Posterior cingulate gyrus (tissue), 11 donors: ENCODE data around the gene CIB1.
A peak's percentile ranks its signal among the peaks of the same experiment; 100 is the strongest.

Source experiments
- DNase-seq, 10 donors: peaks; one replicate each; pipeline versions ENCODE4 v3.0.0 to v3.0.0-alpha.2; 2020 to 2021; ENCODE audit warnings: mixed read lengths in 3 of 10
- intact Hi-C: fragments of 100-400 bp; cut with DNase I; formaldehyde crosslinking; loops from one replicate; pipeline ENCODE4 v1.15.1; 2023

Gene CIB1

GRCh38 chr15:90221246-90221900 is 12.4 kb downstream of the CIB1 start:
- peak; percentile 64 to 97 (median 75) for DNase-seq
- intact Hi-C loops, result no loop called here

GRCh38 chr15:90219421-90220141 is 14.2 kb downstream of the CIB1 start:
- peak in 4 of 10 donors; percentile 30 to 86 (median 84) for DNase-seq
- intact Hi-C loops, result no loop called here

GRCh38 chr15:90217671-90218394 is 15.9 kb downstream of the CIB1 start:
- DNase-seq, result peak in 1 of 10 donors; percentile 53
- intact Hi-C loops, result no loop called here

GRCh38 chr15:90214553-90215196 is 19.1 kb downstream of the CIB1 start:
- DNase-seq, result peak in 1 of 10 donors; percentile 32

GRCh38 chr15:90213818-90214204 is 19.9 kb downstream of the CIB1 start:
- peak in 1 of 10 donors; percentile 64 for DNase-seq
- intact Hi-C loops, result no loop called here

More at GRCh38 chr15:90214553-90215196, 19.1 kb downstream of the CIB1 start:
- intact Hi-C loops, result no loop called here

- intact Hi-C loops, result no loop called here
- peak in 1 of 10 donors; percentile 49 for DNase-seq
Observed at GRCh38 chr15:90213122-90213817, 20.5 kb downstream of the CIB1 start.

- peak in 1 of 10 donors; percentile 85 for DNase-seq
- intact Hi-C loops, result no loop called here
Observed at GRCh38 chr15:90212221-90213098, 21.3 kb downstream of the CIB1 start.

- DNase-seq, result peak in 1 of 10 donors; percentile 76
- intact Hi-C loops, result no loop called here
Observed at GRCh38 chr15:90211440-90212143, 22.1 kb downstream of the CIB1 start.

- intact Hi-C loops, result no loop called here
- DNase-seq, result peak in 1 of 10 donors; percentile 62
Observed at GRCh38 chr15:90211009-90211408, 22.7 kb downstream of the CIB1 start.

GRCh38 chr15:90210593-90210992 is 23.1 kb downstream of the CIB1 start:
- intact Hi-C loops, result no loop called here
- peak in 2 of 10 donors; percentile 84 to 85 for DNase-seq

- peak in 1 of 10 donors; percentile 30 for DNase-seq
- intact Hi-C loops, result loop anchor here (5.0 kb wide), 1 partner anchor 47 kb away; no protein-coding TSS in a partner anchor
Observed at GRCh38 chr15:90209591-90209990, 24.1 kb downstream of the CIB1 start.

- intact Hi-C loops, result loop anchor here (5.0 kb wide), 1 partner anchor 46 kb away; no protein-coding TSS in a partner anchor
- peak in 1 of 10 donors; percentile 9 for DNase-seq
Observed at GRCh38 chr15:90208356-90208755, 25.4 kb downstream of the CIB1 start.

- peak in 1 of 10 donors; percentile 43 for DNase-seq
- intact Hi-C loops, result loop anchor here (5.0 kb wide), 1 partner anchor 45 kb away; no protein-coding TSS in a partner anchor
Observed at GRCh38 chr15:90207252-90207651, 26.5 kb downstream of the CIB1 start.

- intact Hi-C loops, result loop anchor here (5.0 kb wide), 1 partner anchor 44 kb away; no protein-coding TSS in a partner anchor
- DNase-seq, result peak in 1 of 10 donors; percentile 76
Observed at GRCh38 chr15:90205886-90206285, 27.9 kb downstream of the CIB1 start.

GRCh38 chr15:90205050-90205848 is 28.5 kb downstream of the CIB1 start:
- intact Hi-C loops, result loop anchor here (5.0 kb wide), 1 partner anchor 43 kb away; no protein-coding TSS in a partner anchor
- DNase-seq, result peak in 3 of 10 donors; percentile 41 to 75 (median 60)

GRCh38 chr15:90203922-90204321 is 29.8 kb downstream of the CIB1 start:
- intact Hi-C loops, result no loop called here

GRCh38 chr15:90203473-90203872 is 30.3 kb downstream of the CIB1 start:
- peak in 2 of 10 donors; percentile 47 to 75 for DNase-seq
- intact Hi-C loops, result no loop called here

More at GRCh38 chr15:90203922-90204321, 29.8 kb downstream of the CIB1 start:
- DNase-seq, result peak in 2 of 10 donors; percentile 83 to 88
